ENCODE results near the gene JDP2.
"Not testable (repeated sequence)": the region's sequence is repeated elsewhere in the genome, so short reads cannot be mapped to it uniquely, and the experiment has no call there.

- not testable (repeated sequence) for TF ChIP-seq CTCF (IDR thresholded peaks at IDR 0.05; ENCODE audit: low read length); EZH2 (IDR thresholded peaks at IDR 0.05; ENCODE audit: borderline replicate concordance, low read length)
Observed at GRCh38 chr14:75474127-75474526, 46.3 kb downstream of the JDP2 start.

Data from OCI-LY1 (cell line).